A549 (cell line): ENCODE measurements around the gene BOLA3. TPM values are rescaled to one million over a fixed set of nuclear protein-coding genes. Genes with fewer than 3 reads are reported as not detected.
A peak's percentile ranks its signal among the peaks of the same experiment; 100 is the strongest.

Source experiments
- ATAC-seq, 2 experiments: fragments of 200-7000 bp in 1 of 2; fragments of >200 bp in 1 of 2; cut with Nextera tagmentation in 1 of 2; cut with Tn5 transposase in 1 of 2; 3 replicates each; pipeline versions ENCODE4 v1.8.0 to v1.9.1; 2018 to 2020; ENCODE audit warnings: mild to moderate bottlenecking in 1 of 2, moderate library complexity in 1 of 2
- CTCF ChIA-PET: fragments of 300-600 bp; sonication (Branson Sonifier 250); formaldehyde crosslinking; extraction: SDS; loops from one replicate; lab custom pipeline; 2021; ENCODE audit warnings: antibody characterized with exemption, inconsistent platforms; lab: Yijun Ruan, JAX
- POLR2A ChIA-PET: fragments of 350-600 bp; formaldehyde crosslinking; extraction: SDS; loops from one replicate; lab custom pipeline; 2021; ENCODE audit warnings: antibody characterized with exemption, inconsistent platforms; lab: Yijun Ruan, JAX
- DNase-seq, 2 experiments: peaks; one replicate each; pipeline versions ENCODE4 v3.0.0 to v3.0.0-alpha.2; 2011 to 2016; ENCODE audit warnings: low read depth in 1 of 2, low spot score in 1 of 2
- FAIRE-seq: peaks from 2 replicates; lab custom pipeline; 2011; peaks lifted over from hg19 to GRCh38; lab: Jason Lieb, UNC
- H3K27ac ChIP-seq, 2 experiments: fragments of >200 bp; sonication (Bioruptor Twin); formaldehyde crosslinking; 3 replicates each; pipeline ENCODE4 v1.5.1; 2016 to 2017
- H3K4me1 ChIP-seq: fragments of >200 bp; sonication (Bioruptor Twin); formaldehyde crosslinking; 3 replicates; pipeline ENCODE4 v1.6.1; 2016
- H3K4me2 ChIP-seq: fragments of >200 bp; sonication (Bioruptor Twin); formaldehyde crosslinking; 3 replicates; pipeline ENCODE4 v1.6.1; 2016
- H3K4me3 ChIP-seq: fragments of >200 bp; sonication (Bioruptor Twin); formaldehyde crosslinking; 3 replicates; pipeline ENCODE4 v1.5.1; 2016
- H3K9me3 ChIP-seq: fragments of >200 bp; sonication (Bioruptor Twin); formaldehyde crosslinking; 3 replicates; pipeline ENCODE4 v1.6.1; 2016
- BCL3 ChIP-seq: fragments of >200 bp; sonication (Bioruptor Twin); formaldehyde crosslinking; IDR thresholded peaks from 3 replicates; pipeline ENCODE4 v1.6.1; 2016
- CBX8 ChIP-seq: fragments of 200-600 bp; sonication (generic); IDR thresholded peaks from 2 replicates; pipeline ENCODE4 v1.6.1; 2016
- CEBPB ChIP-seq, 2 experiments: fragments of >200 bp in 1 of 2; sonication (Bioruptor Twin) in 1 of 2; formaldehyde crosslinking in 1 of 2; IDR thresholded peaks; 2 replicates each; pipeline ENCODE4 v1.6.1; 2012 to 2016
- EHF ChIP-seq: fragments of 250-450 bp; sonication (Bioruptor Pico); IDR thresholded peaks from 2 replicates; pipeline ENCODE4 v1.5.0; 2020; ENCODE audit warnings: mild to moderate bottlenecking
- EHMT2 ChIP-seq: fragments of 200-600 bp; sonication (generic); IDR thresholded peaks from 2 replicates; pipeline ENCODE4 v1.6.1; 2016; ENCODE audit warnings: antibody characterized with exemption, low read depth, mild to moderate bottlenecking, moderate library complexity
- FOSL2 ChIP-seq, 2 experiments: fragments of 450-650 bp in 1 of 2; fragments of >200 bp in 1 of 2; sonication (Bioruptor Twin) in 1 of 2; formaldehyde crosslinking; IDR thresholded peaks; 2 replicates each; pipeline versions ENCODE4 v1.5.0 to v1.6.1; 2016 to 2020; ENCODE audit warnings: mild to moderate bottlenecking in 1 of 2, moderate library complexity in 1 of 2
- HDAC2 ChIP-seq: fragments of 200-600 bp; sonication (generic); IDR thresholded peaks from 2 replicates; pipeline ENCODE4 v1.6.1; 2016
- HMGXB4 ChIP-seq: fragments of 250-450 bp; sonication (Bioruptor Pico); IDR thresholded peaks from 2 replicates; pipeline ENCODE4 v1.5.0; 2021; ENCODE audit warnings: mild to moderate bottlenecking, moderate library complexity, borderline replicate concordance
- JUN ChIP-seq, 2 experiments: fragments of >200 bp; sonication (Bioruptor Twin); formaldehyde crosslinking; IDR thresholded peaks; 2 replicates in 1 of 2; 3 replicates in 1 of 2; pipeline ENCODE4 v1.6.1; 2016 to 2017
- JUNB ChIP-seq: fragments of >200 bp; sonication (Bioruptor Twin); formaldehyde crosslinking; IDR thresholded peaks from 2 replicates; pipeline ENCODE4 v1.6.1; 2016
- MAZ ChIP-seq: fragments of 150-350 bp; IDR thresholded peaks from 2 replicates; pipeline ENCODE4 v1.6.1; 2014; ENCODE audit warnings: antibody characterized with exemption, low read depth, low read length, borderline replicate concordance
- PBX3 ChIP-seq: IDR thresholded peaks from 2 replicates; pipeline ENCODE4 v1.6.1; 2012
- POLR2A ChIP-seq: IDR thresholded peaks from 2 replicates; pipeline ENCODE4 v1.6.1; 2012; ENCODE audit warnings: mild to moderate bottlenecking, low read length
- POLR2AphosphoS2 ChIP-seq: conservative IDR thresholded peaks from 2 replicates; pipeline ENCODE4 v1.6.1; 2012; ENCODE audit warnings: low read length, improper control_type of control experiment, inconsistent platforms
- REST ChIP-seq: fragments of 200-600 bp; sonication (generic); IDR thresholded peaks from 2 replicates; pipeline ENCODE4 v1.6.1; 2016; ENCODE audit warnings: antibody characterized with exemption, mild to moderate bottlenecking, moderate library complexity
- TFCP2L1 ChIP-seq: fragments of 250-450 bp; sonication (Bioruptor Pico); IDR thresholded peaks from 2 replicates; pipeline ENCODE4 v1.5.0; 2021; ENCODE audit warnings: mild to moderate bottlenecking
- ZNF302 ChIP-seq: fragments of 250-450 bp; sonication (Bioruptor Pico); IDR thresholded peaks from 2 replicates; pipeline ENCODE4 v1.9.0; 2021; ENCODE audit warnings: inconsistent platforms, mild to moderate bottlenecking, moderate library complexity
- ZSCAN20 ChIP-seq: fragments of 250-450 bp; sonication (Bioruptor Pico); IDR thresholded peaks from 2 replicates; pipeline ENCODE4 v1.8.0; 2022; ENCODE audit warnings: mild to moderate bottlenecking, moderate library complexity
- WGBS: methylation state at CpG from one replicate; pipeline ENCODE4 v1.1.6; 2017; ENCODE audit errors: missing lambda C conversion rate; 5-methylcytosine and 5-hydroxymethylcytosine counted together
- polyA plus RNA-seq, 4 experiments: library from polyadenylated mRNA; depleted of rRNA in 3 of 4; stranded (reverse); fragments of >200 nt; fragmentation: RNase III in 1 of 4; extraction: RNeasy Plus Mini Kit Qiagen cat#74134 plus additional on column Dnase treatment in 1 of 4; gene quantifications; 2 replicates in 3 of 4; 3 replicates in 1 of 4; pipeline ENCODE4 v1.2.3, GENCODE V29; 2011 to 2017
- TF ChIP-seq, protein P1 (sequence below): IDR thresholded peaks from 2 replicates; pipeline ENCODE4 v1.6.1; 2012

BOLA3 gene
- polyA plus RNA-seq, 2 of the 4 experiments (the other 2 are of a cell fraction) = 136 to 139 TPM

- Histone ChIP-seq H3K9me3 (no peaks in the 10 kb centered on the region), H3K4me1 (peaks cover 12% of the 10 kb centered on the region; the same call in 2 of the 3 replicates), H3K4me3 (peak overlapping the region; percentile 85), H3K27ac (peak overlapping the region; percentile 92 to 95), H3K4me2 (peak overlapping the region; percentile 89)
- POLR2A ChIA-PET = interaction anchor here (1.1 to 2.2 kb wide), 10 partner anchors 14 to 350 kb away, joined by 4 to 29 read pairs (median 6); partner anchors contain the start of genes MTHFD2 and STAMBP
- FAIRE-seq = no peak
- CTCF ChIA-PET = interaction anchor here (0.6 to 3.3 kb wide), 6 partner anchors 9 to 1255 kb away, joined by 3 to 22 read pairs (median 5); no protein-coding TSS in a partner anchor
- ATAC-seq = no peak
- DNase-seq = no peak
- no peak for TF ChIP-seq JUN (IDR thresholded peaks at IDR 0.05)
- no peak for TF ChIP-seq CEBPB (IDR thresholded peaks at IDR 0.05)
Observed at GRCh38 chr2:74177696-74178095, 30.0 kb upstream of the BOLA3 start.

GRCh38 chr2:74174909-74175308 lies 27.2 kb upstream of the BOLA3 start:
- FAIRE-seq (no peak), DNase-seq (no peak), ATAC-seq (no peak)
- ChIA-PET POLR2A (no interaction called here), CTCF (interaction anchor here (1.1 kb wide), 1 partner anchor 18 kb away, joined by 4 read pairs; no protein-coding TSS in a partner anchor)
- TF ChIP-seq CBX8 (no peak), BCL3 (no peak), HMGXB4 (CRISPR knock-in tag) (no peak), CEBPB (IDR thresholded peaks at IDR 0.05) (no peak), EHF (CRISPR knock-in tag) (no peak)
- H3K9me3 ChIP-seq = no peaks in the 10 kb centered on the region
- no peak overlapping the region for H3K4me3 ChIP-seq
- H3K27ac ChIP-seq = no peak overlapping the region
- peaks cover 12% of the 10 kb centered on the region; the same call in 2 of the 3 replicates for H3K4me1 ChIP-seq
- 95% methylated on average over 1 of the region's 1 CpG for WGBS
- H3K4me2 ChIP-seq = no peak overlapping the region

- WGBS = 87% methylated on average over 2 of the region's 2 CpGs
- Histone ChIP-seq H3K9me3 (peaks cover 2% of the 10 kb centered on the region; the same call in 1 of the 3 replicates), H3K4me3 (no peak overlapping the region), H3K27ac (no peak overlapping the region), H3K4me1 (no peaks in the 10 kb centered on the region), H3K4me2 (no peak overlapping the region)
- DNase-seq (no peak), ATAC-seq (no peak), FAIRE-seq (no peak)
- POLR2A ChIA-PET = no interaction called here
- CTCF ChIA-PET = interaction anchor here (1.0 to 12.4 kb wide), 4 partner anchors 10 to 166 kb away, joined by 3 to 100 read pairs (median 16); partner anchors contain the start of genes BOLA3 and MOB1A
- no peak for TF ChIP-seq POLR2A
- no peak for TF ChIP-seq CEBPB (IDR thresholded peaks at IDR 0.05)
- no peak for TF ChIP-seq BCL3
- TF ChIP-seq PBX3 = no peak
- TF ChIP-seq HMGXB4 (CRISPR knock-in tag) = no peak
- no peak for TF ChIP-seq EHMT2
- TF ChIP-seq ZSCAN20 (CRISPR knock-in tag) = no peak
- TF ChIP-seq FOSL2 (IDR thresholded peaks at IDR 0.05) = no peak
- TF ChIP-seq FOSL2 (CRISPR knock-in tag; IDR thresholded peaks at IDR 0.05) = no peak
- TF ChIP-seq TFCP2L1 (CRISPR knock-in tag) = no peak
- TF ChIP-seq CBX8 = no peak
- TF ChIP-seq, protein P1, sequence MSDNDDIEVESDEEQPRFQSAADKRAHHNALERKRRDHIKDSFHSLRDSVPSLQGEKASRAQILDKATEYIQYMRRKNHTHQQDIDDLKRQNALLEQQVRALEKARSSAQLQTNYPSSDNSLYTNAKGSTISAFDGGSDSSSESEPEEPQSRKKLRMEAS = no peak
- TF ChIP-seq EHF (CRISPR knock-in tag) = no peak
- TF ChIP-seq POLR2AphosphoS2 = no peak
- no peak for TF ChIP-seq MAZ
- TF ChIP-seq JUNB = no peak
- TF ChIP-seq JUN (IDR thresholded peaks at IDR 0.05) = no peak
- no peak for TF ChIP-seq HDAC2
- TF ChIP-seq ZNF302 (CRISPR knock-in tag) = no peak
- TF ChIP-seq REST = no peak
Observed at GRCh38 chr2:74168739-74169138, 21.0 kb upstream of the BOLA3 start.
